ENCODE data around the gene CFAP100.

The CFAP100 gene

DNA sequence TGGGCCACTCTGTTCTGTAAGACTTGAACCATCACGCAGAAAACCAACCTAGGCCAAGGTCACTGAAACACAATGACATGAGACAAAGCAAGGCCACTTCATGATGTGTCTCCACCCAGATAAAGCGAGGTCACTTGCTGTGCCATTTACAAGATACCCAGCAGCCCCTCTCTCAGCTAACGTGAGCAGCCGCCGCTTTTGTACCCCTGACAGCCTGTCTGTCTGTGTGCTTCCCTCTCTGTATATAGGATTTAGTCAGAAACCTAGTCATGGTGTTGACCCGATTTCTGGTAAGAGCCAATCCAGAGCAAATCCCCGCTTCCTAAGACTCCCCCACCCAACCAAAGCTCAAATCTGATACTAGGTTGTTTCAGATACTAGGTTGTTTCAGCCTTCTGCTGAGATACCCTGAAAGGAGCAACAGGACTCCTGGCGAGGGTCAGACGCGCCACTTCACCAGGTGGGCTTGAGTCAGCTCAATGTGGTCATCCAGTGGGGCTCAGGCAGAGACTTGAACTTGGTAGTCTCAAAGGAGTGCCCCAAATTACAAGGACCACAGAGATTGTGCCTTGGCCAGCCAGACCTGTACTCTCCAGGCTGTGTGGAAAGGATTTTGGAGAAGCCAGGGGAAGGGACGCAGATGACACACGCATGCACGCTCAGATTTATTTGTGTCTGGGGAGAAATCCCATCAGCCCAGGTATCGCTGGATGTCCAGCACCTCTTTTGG is 84.0 kb downstream of the CFAP100 start:
- DNase-seq (ENCODE audit: low spot score), result no peak

GRCh38 chr3:126479642-126480041 is 84.9 kb downstream of the CFAP100 start:
- no peak for DNase-seq (ENCODE audit: low spot score)

DNA sequence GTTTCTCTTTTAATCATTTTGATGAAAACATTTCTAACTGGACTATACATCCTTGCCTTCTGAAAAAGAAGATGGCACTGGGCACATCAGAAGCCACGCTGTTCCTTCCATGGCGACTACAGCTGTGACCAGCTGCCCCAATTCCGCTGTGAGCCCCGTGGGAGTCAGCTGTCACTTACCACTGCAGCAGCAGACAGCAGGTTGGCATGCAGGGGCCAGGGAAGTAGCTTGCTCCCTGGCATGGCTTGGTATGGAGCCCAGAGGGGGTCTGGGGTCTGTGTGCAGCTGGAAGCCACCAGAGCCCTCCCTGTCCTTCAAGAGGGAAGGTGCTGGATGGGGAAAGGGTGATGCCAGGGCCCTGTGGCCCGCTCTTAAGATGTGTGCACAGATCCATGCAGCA is 85.5 kb downstream of the CFAP100 start:
- DNase-seq (ENCODE audit: low spot score), result no peak

DNA sequence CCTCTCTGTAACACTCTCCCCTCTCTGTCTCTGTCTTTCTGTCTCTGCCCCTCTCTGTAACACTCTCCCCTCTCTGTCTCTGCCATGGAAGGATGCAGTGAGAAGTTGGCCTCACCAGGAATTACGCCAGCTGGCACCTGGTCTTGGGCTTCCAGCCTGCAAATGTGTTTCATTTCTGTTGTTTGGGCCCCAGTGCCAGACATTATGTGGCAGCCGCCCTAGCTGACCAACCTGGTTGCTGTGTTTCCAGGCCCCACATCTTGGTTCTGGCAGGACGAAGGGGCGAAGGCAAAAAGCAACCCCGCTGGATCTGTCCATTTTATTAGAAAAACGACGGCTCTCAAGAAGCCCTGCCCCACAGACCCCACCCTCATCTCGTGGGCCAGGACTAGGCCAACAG is 86.2 kb downstream of the CFAP100 start:
- no peak for DNase-seq (ENCODE audit: low spot score)

DNA sequence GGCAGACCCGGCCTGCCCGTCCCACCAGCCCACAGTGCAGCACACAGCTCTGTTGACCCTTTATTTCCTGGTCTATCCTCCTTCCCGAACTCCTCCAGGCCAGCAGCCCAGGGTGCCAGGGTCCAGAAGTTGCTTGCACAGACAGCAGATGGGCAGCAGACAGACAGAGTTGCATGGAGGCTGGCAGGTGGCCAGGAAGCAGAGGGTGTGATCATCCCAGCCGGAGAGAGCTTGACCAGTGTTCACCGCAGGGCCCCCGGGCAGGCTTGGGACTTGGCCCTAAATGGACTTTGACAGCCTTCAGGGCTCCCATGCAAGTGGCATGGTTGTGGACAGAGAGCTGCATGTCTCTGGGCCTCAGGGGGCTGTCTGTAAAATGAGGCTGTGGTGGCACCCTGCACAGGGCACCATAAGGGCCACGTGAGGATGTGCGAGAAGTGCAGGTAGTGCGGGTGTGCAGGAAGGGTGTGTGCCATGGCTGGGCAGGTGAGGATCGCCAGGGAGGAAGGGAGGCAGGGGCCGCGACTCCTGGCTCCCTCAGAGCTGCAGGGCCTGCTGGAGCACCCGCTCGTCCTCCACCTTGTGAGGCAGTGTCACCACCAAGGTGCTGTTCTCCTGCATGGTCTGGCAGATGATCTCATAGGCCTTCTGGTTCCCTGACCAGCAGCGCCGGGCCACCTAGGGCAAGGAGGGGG is 87.2 kb downstream of the CFAP100 start:
- DNase-seq (ENCODE audit: low spot score), result peak; percentile 35

DNA sequence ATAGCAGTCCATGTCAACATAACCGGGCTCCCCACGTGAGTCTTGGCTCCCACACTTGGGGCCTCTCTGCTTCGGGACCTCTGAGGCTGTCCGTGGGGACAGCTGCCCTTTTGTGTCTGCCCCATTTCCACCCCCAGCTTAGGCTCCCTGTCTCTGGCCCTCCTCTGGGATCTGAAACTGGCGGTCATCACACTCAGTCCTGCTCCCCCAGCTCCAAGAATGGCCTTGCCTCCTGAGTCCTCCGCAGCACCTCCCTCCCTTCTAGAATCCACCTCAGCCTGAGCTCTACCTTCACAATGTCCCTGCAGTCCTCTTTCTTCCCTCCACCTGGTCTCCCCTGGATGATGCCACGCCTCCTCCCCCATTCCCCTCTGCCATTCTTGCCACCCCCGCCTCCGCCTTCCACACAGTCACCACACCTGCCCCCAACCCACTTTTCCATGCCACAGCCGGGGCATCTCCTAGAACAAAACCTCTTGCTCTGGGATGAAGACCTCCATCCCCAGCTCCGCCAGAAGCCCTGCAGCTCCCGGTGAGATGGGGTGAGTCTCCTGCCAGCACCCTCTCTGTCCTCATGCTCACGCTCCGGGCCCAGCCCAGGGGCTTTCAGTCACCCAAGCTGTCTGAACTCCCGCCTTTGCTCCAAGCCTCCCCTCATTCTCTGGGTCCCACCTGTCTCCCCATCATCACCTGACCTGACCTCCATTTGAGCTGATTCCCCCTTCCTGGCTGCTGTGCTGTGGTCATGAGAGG is 88.0 kb downstream of the CFAP100 start:
- DNase-seq (ENCODE audit: low spot score), result no peak

DNA sequence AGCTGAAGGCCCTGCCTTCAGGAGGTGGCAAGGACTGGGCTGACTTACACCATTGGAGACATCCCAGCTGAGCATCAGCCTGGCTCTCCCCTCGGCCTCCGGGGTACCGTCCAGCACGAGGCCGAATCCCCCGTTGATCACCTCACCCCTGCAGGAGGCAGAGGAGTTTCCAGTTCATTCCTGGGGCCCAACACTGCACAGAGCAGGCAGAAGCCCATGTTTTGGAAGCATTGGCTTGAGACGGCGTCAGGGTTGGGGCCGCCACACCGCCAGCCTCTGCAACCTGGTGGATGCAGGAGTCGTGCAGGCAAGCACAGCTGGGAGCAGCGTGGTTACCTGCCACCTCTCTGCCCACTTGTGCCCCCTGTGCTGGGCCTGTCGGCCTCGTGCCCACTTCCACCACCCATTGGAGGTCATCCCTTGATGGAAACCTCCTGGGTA is 88.6 kb downstream of the CFAP100 start:
- no peak for DNase-seq (ENCODE audit: low spot score)

DNA sequence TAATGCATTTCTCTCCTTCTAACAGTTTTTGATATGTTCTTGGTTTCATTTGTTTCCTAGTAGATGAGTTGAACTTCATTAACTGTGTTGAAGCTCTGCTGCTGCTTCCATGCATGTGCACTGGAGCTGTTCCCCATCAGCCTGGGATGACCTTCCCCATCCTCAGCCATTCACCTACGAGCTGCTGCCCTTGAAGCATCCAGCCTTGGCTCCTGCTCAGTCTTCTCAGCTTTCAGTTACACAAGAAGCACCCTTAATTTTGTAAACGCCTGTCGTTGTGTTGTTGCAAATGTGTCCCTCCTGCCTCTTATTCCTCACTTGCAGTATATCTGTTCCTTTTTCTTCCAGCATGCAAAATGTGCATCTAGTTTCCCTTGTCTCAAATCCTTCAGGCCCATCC is 89.4 kb downstream of the CFAP100 start:
- no peak for DNase-seq (ENCODE audit: low spot score)

DNA sequence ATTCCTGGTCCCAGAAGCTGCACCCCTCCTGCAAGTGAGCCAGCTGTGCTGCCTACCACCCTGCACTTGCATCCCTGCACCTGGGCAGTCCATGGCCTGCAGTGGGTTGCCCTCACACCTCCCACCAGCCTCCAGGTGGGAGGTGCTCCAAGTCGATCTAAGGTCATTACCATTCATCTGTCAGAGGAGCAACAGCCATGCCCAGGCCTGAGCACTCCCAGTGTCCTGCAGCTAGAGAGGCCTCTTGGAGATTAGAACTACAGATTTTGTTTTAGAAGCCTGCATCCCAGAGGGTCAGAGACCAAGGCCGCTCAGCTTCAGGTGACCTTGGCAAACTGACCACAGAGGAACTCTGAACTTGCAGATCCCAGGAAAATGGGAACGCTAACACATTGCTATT is 90.0 kb downstream of the CFAP100 start:
- DNase-seq (ENCODE audit: low spot score), result no peak

DNA sequence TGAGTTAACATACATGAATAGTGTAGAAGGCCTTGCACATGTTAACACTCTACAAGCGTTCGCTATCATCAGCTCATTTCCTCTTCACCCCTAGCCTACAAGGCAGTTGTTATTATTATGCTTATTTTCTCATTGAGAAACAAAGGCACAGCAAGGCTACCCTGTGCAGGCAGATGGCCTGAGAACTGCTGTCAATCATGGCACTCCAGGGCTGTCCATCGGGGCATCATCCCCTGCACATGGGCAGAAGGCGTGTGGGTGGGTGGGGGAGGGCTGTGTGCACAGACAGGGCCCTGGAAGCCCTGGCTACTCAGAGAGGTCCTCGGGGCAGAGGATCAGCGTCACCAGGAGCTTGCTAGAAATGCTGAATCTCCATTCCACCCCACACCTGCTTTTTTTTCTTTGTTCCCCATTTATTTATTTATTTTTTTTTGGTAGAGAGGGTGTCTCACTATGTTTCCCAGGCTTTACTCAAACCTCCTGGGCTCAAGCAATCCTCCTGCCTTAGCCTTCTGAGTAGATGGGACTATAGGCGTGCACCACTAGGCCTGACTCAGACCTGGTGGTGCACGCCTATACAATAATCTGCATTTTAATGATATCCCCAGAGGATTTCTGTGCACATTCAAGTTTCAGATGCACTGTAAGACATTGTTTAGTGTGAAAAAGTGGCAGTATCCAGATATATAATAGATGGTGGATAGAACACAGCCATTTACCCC is 90.6 kb downstream of the CFAP100 start:
- no peak for DNase-seq (ENCODE audit: low spot score)

DNA sequence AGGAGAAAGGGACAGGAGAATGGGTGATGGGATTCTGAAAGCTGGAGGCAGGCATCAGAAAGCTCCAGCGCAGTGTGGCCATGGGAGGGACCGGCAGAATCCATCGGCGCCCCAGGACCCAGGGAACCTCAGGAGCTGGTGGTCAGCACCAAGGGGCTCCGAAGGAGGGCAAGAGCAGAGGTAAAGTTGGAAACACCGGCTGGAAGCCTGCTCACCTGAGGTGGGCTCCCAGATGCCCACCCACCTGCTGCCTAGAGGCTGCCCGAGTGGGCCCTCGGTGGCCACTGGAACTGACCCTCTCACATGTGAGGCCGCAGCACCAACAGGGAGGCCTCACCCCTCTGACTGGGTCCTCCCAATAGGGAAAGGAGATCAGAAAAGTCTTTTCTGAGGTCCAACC is 91.2 kb downstream of the CFAP100 start:
- no peak for DNase-seq (ENCODE audit: low spot score)
